ENCODE data around the gene GABRQ. TPM values are rescaled to one million over a fixed set of nuclear protein-coding genes. Genes with fewer than 3 reads are reported as not detected.

GABRQ gene
- total RNA-seq = 0.52 TPM

DNA sequence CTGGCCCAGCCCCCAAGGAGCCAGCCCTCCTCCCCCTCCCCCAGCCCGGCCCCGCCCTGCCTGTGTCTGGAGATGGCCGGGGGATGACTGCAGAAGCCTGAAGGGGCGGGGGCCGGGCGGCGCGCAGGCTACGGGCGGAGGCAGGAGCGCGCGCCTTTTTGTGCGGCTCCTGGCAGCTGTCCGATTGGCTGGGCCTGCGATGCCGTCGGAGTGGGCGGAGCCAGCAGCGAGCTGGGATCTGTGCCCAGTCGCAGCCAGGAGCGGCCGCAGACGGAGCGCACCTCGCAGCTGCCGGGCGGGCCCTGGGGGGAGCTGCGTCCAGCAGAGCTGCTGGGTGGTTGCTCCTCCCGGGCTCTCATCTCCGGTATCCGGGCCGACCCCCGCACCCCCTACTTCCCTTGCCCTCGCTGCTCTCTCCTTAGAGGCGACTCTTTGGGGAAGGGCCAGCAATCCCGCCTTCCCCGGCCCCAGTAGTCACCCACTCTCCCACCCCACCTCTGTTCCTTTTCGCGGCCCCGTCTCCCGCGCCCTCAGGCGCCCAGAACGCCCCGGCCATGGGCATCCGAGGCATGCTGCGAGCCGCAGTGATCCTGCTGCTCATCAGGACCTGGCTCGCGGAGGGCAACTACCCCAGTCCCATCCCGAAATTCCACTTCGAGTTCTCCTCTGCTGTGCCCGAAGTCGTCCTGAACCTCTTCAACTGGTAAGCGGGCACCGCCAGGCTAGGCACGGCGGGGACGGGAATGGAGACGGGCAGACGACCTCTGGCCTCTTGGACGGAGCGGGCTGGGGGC lies at the start of gene GABRQ:
Gene GABRQ, plus strand, starts transcription at position 247 of the 794 bp plus-strand sequence. Its CDS starts 308 bp downstream, at position 555.
- no peaks in the 10 kb centered on the region for H3K9me3 ChIP-seq (ENCODE audit: control insufficient read depth in 3 of 3, low read length in 3 of 3)
- peaks cover 4 to 13% (median 8%) of the 10 kb centered on the region in 3 donors for H3K27me3 ChIP-seq (ENCODE audit: control insufficient read depth in 3 of 3, insufficient read depth in 3 of 3, low read length in 3 of 3)
- no peak within 1 kb of the TSS for H3K9ac ChIP-seq (ENCODE audit: low read depth in 1 of 3, low read length in 3 of 3)
- no peaks in the 10 kb centered on the region for H3K36me3 ChIP-seq (ENCODE audit: control insufficient read depth in 3 of 3, insufficient read depth in 3 of 3, low read length in 3 of 3)
- no peaks in the 10 kb centered on the region for H3K4me1 ChIP-seq (ENCODE audit: control insufficient read depth in 3 of 3, insufficient read depth in 3 of 3, low read length in 3 of 3)
- H3K4me3 ChIP-seq (ENCODE audit: low read length in 3 of 3) = no peak within 1 kb of the TSS
- H3K27ac ChIP-seq (ENCODE audit: low read depth, low read length) = no peak within 1 kb of the TSS

DNA sequence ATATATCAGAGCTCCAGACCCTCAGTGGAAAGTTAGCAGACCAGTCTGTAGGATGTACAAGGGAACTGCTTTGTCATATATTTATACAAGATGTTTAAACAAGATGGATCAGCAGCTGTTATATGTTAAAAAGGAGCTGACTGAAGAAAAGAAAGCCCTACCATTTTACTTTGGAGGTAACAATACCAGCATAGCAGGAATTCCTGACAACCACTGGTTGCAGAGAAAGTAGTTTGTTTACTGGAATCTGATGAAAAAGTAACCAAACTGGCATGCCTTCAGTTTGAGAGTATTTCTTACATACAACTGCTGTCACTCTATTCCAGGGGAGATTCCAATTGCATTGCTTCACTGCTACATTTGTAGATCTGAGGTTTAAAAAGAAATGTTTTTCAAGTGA lies 49.5 kb upstream of the GABRQ start:
- Histone ChIP-seq H3K4me1 (ENCODE audit: control insufficient read depth in 3 of 3, insufficient read depth in 3 of 3, low read length in 3 of 3) (no peaks in the 10 kb centered on the region), H3K27me3 (ENCODE audit: control insufficient read depth in 3 of 3, insufficient read depth in 3 of 3, low read length in 3 of 3) (no peaks in the 10 kb centered on the region), H3K4me3 (ENCODE audit: low read length in 3 of 3) (no peak overlapping the region), H3K27ac (ENCODE audit: low read depth, low read length) (no peak overlapping the region), H3K9me3 (ENCODE audit: control insufficient read depth in 3 of 3, low read length in 3 of 3) (no peaks in the 10 kb centered on the region), H3K36me3 (ENCODE audit: control insufficient read depth in 3 of 3, insufficient read depth in 3 of 3, low read length in 3 of 3) (no peaks in the 10 kb centered on the region), H3K9ac (ENCODE audit: low read depth in 1 of 3, low read length in 3 of 3) (no peak overlapping the region)

DNA sequence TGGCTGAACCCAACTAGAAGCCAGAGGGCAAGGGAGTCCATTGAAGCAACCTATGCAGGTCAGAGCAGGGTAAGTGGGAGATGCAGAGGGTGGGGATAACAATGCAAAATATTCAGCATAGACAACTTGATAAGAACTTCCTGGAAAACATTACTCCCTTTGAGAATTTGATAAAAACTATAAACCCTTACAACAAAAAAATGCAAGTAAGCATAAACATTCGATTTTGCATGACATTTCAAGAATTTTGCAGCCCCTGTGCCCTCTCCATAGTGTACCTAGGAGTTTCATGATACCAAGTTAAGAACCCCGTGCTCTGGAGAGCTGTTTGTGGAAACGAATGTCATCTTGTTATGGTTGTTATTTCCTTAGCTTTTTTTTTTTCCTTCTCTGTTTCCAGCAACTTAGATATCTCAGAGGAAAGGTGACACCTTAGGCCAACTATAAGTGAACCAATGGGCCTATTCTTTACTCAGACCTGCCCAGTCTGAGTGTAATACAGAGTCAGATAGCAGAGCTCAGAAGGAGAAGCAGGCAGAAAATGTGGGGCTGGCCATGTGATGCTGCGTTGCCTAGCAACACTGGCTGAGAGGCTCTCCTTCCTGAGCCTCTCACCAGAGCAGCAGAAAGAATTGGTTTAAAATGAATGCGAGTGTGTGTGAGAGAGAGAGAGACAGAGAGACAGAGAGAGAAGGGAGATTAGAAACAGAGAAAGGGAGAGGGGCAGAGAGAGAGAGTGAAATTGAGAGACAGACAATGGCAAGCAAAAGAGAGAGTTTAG lies 36.7 kb upstream of the GABRQ start:
- Histone ChIP-seq H3K36me3 (ENCODE audit: control insufficient read depth in 3 of 3, insufficient read depth in 3 of 3, low read length in 3 of 3) (no peaks in the 10 kb centered on the region), H3K4me1 (ENCODE audit: control insufficient read depth in 3 of 3, insufficient read depth in 3 of 3, low read length in 3 of 3) (no peaks in the 10 kb centered on the region), H3K27me3 (ENCODE audit: control insufficient read depth in 3 of 3, insufficient read depth in 3 of 3, low read length in 3 of 3) (no peaks in the 10 kb centered on the region), H3K9ac (ENCODE audit: low read depth in 1 of 3, low read length in 3 of 3) (no peak overlapping the region), H3K4me3 (ENCODE audit: low read length in 3 of 3) (no peak overlapping the region), H3K27ac (ENCODE audit: low read depth, low read length) (no peak overlapping the region), H3K9me3 (ENCODE audit: control insufficient read depth in 3 of 3, low read length in 3 of 3) (no peaks in the 10 kb centered on the region)

DNA sequence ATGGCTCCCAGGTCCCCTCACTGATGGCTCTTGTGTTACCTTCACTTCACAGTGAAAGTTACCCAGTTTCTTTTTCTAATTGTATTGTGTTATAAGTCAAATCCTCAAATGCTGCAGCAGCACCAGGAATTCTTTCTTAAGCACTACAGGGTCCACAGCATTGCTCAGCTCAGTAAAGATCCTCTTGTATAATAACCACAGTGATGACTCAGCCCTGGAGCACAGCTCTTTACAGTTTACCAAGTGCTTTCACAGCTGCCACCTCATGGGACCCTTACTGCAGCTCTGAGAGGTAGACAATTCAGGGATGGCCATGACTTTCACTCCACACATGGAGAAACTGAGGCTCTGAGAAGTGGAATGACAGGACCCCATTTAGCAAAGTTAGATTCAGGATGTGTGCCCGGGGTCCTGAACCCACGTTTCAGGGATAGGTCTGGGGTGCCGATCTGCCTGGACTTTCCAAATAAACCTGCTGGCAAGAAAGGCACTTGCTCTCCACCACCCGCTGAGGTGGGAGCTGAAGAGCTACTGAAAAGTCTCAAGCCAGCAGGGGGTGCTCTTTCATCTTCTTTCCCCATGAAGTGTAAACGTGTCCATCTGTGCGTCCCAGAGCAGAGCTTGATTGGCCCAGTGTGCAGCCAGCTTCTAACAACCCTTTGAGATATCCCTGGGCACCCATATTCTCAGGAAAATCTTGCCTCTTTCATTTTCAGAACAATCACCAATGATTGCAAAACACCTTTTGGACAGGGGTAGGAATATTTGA lies 35.7 kb upstream of the GABRQ start:
- Histone ChIP-seq H3K9me3 (ENCODE audit: control insufficient read depth in 3 of 3, low read length in 3 of 3) (no peaks in the 10 kb centered on the region), H3K9ac (ENCODE audit: low read depth in 1 of 3, low read length in 3 of 3) (no peak overlapping the region), H3K27me3 (ENCODE audit: control insufficient read depth in 3 of 3, insufficient read depth in 3 of 3, low read length in 3 of 3) (no peaks in the 10 kb centered on the region), H3K4me1 (ENCODE audit: control insufficient read depth in 3 of 3, insufficient read depth in 3 of 3, low read length in 3 of 3) (no peaks in the 10 kb centered on the region), H3K4me3 (ENCODE audit: low read length in 3 of 3) (no peak overlapping the region), H3K36me3 (ENCODE audit: control insufficient read depth in 3 of 3, insufficient read depth in 3 of 3, low read length in 3 of 3) (no peaks in the 10 kb centered on the region), H3K27ac (ENCODE audit: low read depth, low read length) (no peak overlapping the region)

DNA sequence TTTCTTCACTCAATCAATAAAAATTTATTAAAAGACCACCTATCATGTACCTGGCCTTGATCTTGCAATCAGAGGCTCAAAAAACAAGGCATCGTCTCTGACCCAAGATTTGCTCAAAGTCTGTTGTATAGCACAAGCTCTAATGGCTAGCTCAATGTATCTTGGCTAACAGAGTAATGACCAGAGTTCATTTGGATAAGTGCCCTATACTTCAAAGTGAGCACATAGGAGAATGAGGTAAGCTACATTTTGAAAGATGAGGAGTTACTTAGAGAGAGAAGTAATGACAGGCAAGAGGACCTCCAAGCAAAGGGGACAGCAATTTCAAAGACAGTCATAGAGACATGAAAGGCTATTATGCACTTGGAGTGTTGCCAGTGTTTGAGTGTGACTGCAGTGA lies 22.9 kb upstream of the GABRQ start:
- Histone ChIP-seq H3K27me3 (ENCODE audit: control insufficient read depth in 3 of 3, insufficient read depth in 3 of 3, low read length in 3 of 3) (no peaks in the 10 kb centered on the region), H3K27ac (ENCODE audit: low read depth, low read length) (no peak overlapping the region), H3K4me1 (ENCODE audit: control insufficient read depth in 3 of 3, insufficient read depth in 3 of 3, low read length in 3 of 3) (no peaks in the 10 kb centered on the region), H3K36me3 (ENCODE audit: control insufficient read depth in 3 of 3, insufficient read depth in 3 of 3, low read length in 3 of 3) (no peaks in the 10 kb centered on the region), H3K9ac (ENCODE audit: low read depth in 1 of 3, low read length in 3 of 3) (no peak overlapping the region), H3K4me3 (ENCODE audit: low read length in 3 of 3) (no peak overlapping the region), H3K9me3 (ENCODE audit: control insufficient read depth in 3 of 3, low read length in 3 of 3) (no peaks in the 10 kb centered on the region)

DNA sequence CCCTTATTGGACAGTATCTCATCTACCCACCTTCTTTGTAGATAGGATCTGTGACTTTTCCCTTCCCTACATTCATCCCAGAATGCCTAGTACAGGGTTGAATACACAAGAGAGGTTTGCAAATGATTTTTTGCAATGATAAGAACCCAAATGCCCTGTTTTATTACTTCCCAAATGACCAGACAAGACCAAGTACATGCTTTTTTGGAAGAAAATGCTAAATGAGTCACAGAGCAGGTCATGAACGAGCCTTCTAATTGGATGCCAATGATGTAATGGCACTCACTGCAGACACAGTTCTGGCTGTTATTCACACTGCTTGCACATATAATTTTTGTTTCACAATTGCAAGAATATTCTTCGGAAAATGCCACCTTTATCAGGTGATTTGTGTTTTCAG lies 17.8 kb upstream of the GABRQ start:
- H3K9me3 ChIP-seq (ENCODE audit: control insufficient read depth in 3 of 3, low read length in 3 of 3) = no peaks in the 10 kb centered on the region
- no peaks in the 10 kb centered on the region for H3K36me3 ChIP-seq (ENCODE audit: control insufficient read depth in 3 of 3, insufficient read depth in 3 of 3, low read length in 3 of 3)
- H3K4me1 ChIP-seq (ENCODE audit: control insufficient read depth in 3 of 3, insufficient read depth in 3 of 3, low read length in 3 of 3) = no peaks in the 10 kb centered on the region
- H3K27me3 ChIP-seq (ENCODE audit: control insufficient read depth in 3 of 3, insufficient read depth in 3 of 3, low read length in 3 of 3) = peaks cover 0 to 2% (median 0%) of the 10 kb centered on the region in 3 donors
- H3K9ac ChIP-seq (ENCODE audit: low read depth in 1 of 3, low read length in 3 of 3) = no peak overlapping the region
- H3K4me3 ChIP-seq (ENCODE audit: low read length in 3 of 3) = no peak overlapping the region
- no peak overlapping the region for H3K27ac ChIP-seq (ENCODE audit: low read depth, low read length)

DNA sequence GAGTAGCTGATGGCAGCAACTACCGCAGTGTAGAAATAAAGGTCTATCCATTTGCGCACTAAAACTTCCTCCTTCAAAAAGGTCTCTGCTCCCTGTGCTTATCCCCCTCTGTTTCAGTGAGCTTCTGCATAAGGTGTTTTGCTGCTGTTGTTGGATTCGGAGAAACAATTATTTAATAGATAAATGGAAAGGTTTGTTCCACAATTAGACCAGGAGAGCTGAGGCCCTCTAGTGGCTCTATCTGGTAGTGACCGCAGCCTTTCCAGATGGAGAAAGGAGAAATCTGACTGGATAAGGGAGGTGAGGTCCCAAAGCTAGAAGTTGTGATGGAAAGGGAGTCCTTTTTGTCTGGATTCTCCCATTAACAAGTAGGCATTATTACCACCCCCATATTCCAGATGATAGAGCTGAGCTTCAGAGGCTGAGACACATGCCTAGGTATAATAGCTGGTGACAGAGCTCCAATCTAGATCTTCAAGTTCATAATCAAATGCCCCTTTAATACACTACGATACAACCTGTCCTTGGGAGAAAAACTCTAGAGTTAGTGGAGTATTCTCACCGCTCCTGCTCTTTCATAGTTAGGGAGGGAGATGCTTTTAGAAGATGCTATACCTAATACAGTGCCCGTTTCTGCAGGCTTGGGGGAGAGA lies 5.1 kb upstream of the GABRQ start:
- H3K27me3 ChIP-seq (ENCODE audit: control insufficient read depth in 3 of 3, insufficient read depth in 3 of 3, low read length in 3 of 3) = peaks cover 0 to 2% (median 0%) of the 10 kb centered on the region in 3 donors
- H3K9ac ChIP-seq (ENCODE audit: low read depth in 1 of 3, low read length in 3 of 3) = no peak overlapping the region
- H3K4me1 ChIP-seq (ENCODE audit: control insufficient read depth in 3 of 3, insufficient read depth in 3 of 3, low read length in 3 of 3) = no peaks in the 10 kb centered on the region
- H3K36me3 ChIP-seq (ENCODE audit: control insufficient read depth in 3 of 3, insufficient read depth in 3 of 3, low read length in 3 of 3) = no peaks in the 10 kb centered on the region
- no peak overlapping the region for H3K4me3 ChIP-seq (ENCODE audit: low read length in 3 of 3)
- no peak overlapping the region for H3K27ac ChIP-seq (ENCODE audit: low read depth, low read length)
- no peaks in the 10 kb centered on the region for H3K9me3 ChIP-seq (ENCODE audit: control insufficient read depth in 3 of 3, low read length in 3 of 3)

DNA sequence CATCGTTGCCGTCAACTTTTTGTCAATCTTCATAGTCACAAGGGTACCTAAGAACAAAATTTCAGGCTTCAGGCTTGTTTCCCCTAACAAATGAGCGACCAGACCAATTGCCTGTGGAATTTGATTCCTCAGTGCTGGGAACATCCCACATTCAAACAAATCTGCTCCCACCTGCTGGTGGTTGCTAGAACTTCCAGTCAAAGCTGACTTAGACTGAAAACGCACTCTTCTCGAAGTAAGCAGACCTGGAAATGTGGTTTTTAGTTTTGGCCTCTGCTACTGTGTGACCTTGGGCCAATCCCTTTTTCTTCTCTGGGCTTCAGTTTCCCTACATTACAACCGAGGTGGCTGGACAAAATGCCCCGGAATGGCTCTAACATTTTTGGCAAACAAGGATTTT lies 1.8 kb upstream of the GABRQ start:
- Histone ChIP-seq H3K9ac (ENCODE audit: low read depth in 1 of 3, low read length in 3 of 3) (no peak overlapping the region), H3K4me1 (ENCODE audit: control insufficient read depth in 3 of 3, insufficient read depth in 3 of 3, low read length in 3 of 3) (no peaks in the 10 kb centered on the region), H3K9me3 (ENCODE audit: control insufficient read depth in 3 of 3, low read length in 3 of 3) (no peaks in the 10 kb centered on the region), H3K4me3 (ENCODE audit: low read length in 3 of 3) (no peak overlapping the region), H3K27me3 (ENCODE audit: control insufficient read depth in 3 of 3, insufficient read depth in 3 of 3, low read length in 3 of 3) (peaks cover 4 to 15% (median 8%) of the 10 kb centered on the region in 3 donors), H3K27ac (ENCODE audit: low read depth, low read length) (no peak overlapping the region), H3K36me3 (ENCODE audit: control insufficient read depth in 3 of 3, insufficient read depth in 3 of 3, low read length in 3 of 3) (no peaks in the 10 kb centered on the region)

DNA sequence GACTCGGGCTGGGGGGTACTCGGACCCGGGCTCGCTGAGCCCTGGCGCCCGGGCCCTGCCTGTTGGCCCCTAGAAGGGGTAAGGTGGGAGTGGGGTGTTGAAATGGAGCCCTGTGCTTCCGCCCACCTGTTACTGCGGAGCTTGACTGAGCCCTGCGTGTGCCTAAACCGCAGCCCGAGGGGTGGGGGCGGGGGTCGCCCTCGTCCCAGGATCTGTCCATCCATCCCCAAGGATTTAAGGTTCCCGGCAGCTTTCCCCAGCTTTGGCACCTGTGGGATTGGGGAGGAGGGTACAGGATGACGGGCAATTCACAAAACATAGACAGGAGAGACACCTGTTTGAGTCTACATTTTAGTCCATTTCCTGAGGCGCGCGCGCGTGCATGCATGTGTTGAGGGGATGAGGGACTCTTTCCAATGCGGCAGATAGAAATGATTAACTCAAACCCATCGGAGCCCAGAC lies 779 bp downstream of the GABRQ start:
- Histone ChIP-seq H3K27me3 (ENCODE audit: control insufficient read depth in 3 of 3, insufficient read depth in 3 of 3, low read length in 3 of 3) (peaks cover 4 to 13% (median 8%) of the 10 kb centered on the region in 3 donors), H3K4me3 (ENCODE audit: low read length in 3 of 3) (no peak overlapping the region), H3K36me3 (ENCODE audit: control insufficient read depth in 3 of 3, insufficient read depth in 3 of 3, low read length in 3 of 3) (no peaks in the 10 kb centered on the region), H3K9me3 (ENCODE audit: control insufficient read depth in 3 of 3, low read length in 3 of 3) (no peaks in the 10 kb centered on the region), H3K9ac (ENCODE audit: low read depth in 1 of 3, low read length in 3 of 3) (no peak overlapping the region), H3K27ac (ENCODE audit: low read depth, low read length) (no peak overlapping the region), H3K4me1 (ENCODE audit: control insufficient read depth in 3 of 3, insufficient read depth in 3 of 3, low read length in 3 of 3) (no peaks in the 10 kb centered on the region)
